Mesendoderm (in vitro differentiated cells): ENCODE measurements around the gene RMDN3.

Experiments
- DNase-seq: peaks from one replicate; pipeline ENCODE4 v3.0.0; 2013
- H2AK5ac ChIP-seq: 2 replicates; pipeline ENCODE4 v1.6.1; 2013; ENCODE audit warnings: low read length, inconsistent platforms
- H2BK120ac ChIP-seq: 2 replicates; pipeline ENCODE4 v1.6.1; 2013; ENCODE audit warnings: low read depth, mild to moderate bottlenecking, low read length, moderate library complexity, mixed read lengths
- H2BK15ac ChIP-seq: replicated peaks from 2 replicates; pipeline ENCODE4 v1.6.1; 2013; ENCODE audit warnings: low read depth, mild to moderate bottlenecking, moderate library complexity
- H2BK5ac ChIP-seq: 2 replicates; pipeline ENCODE4 v1.6.1; 2013; ENCODE audit warnings: low read length, inconsistent platforms
- H3K18ac ChIP-seq: 2 replicates; pipeline ENCODE4 v1.6.1; 2013; ENCODE audit warnings: mild to moderate bottlenecking, low read length, mixed read lengths
- H3K23ac ChIP-seq: one replicate; pipeline ENCODE4 v1.6.1; 2013; ENCODE audit warnings: low read length
- H3K27ac ChIP-seq: 2 replicates; pipeline ENCODE4 v1.5.1; 2013; ENCODE audit warnings: low read depth, mild to moderate bottlenecking, inconsistent platforms, low read length, moderate library complexity
- H3K27me3 ChIP-seq: 2 replicates; pipeline ENCODE4 v1.6.1; 2013; ENCODE audit warnings: low read length, control low read depth, mild to moderate bottlenecking, inconsistent platforms; ENCODE audit not compliant: insufficient read depth, poor library complexity
- H3K36me3 ChIP-seq: 2 replicates; pipeline ENCODE4 v1.6.1; 2013; ENCODE audit warnings: low read length, inconsistent platforms; ENCODE audit not compliant: control insufficient read depth, insufficient read depth
- H3K4ac ChIP-seq: one replicate; pipeline ENCODE4 v1.6.1; 2013; ENCODE audit warnings: low read depth, mild to moderate bottlenecking, low read length, moderate library complexity
- H3K4me1 ChIP-seq: 2 replicates; pipeline ENCODE4 v1.6.1; 2013; ENCODE audit warnings: low read depth, low read length, inconsistent platforms; ENCODE audit not compliant: control insufficient read depth
- H3K4me2 ChIP-seq: 2 replicates; pipeline ENCODE4 v1.6.1; 2013; ENCODE audit warnings: low read length
- H3K4me3 ChIP-seq: 2 replicates; pipeline ENCODE4 v1.5.1; 2013; ENCODE audit warnings: mild to moderate bottlenecking, low read length
- H3K56ac ChIP-seq: one replicate; pipeline ENCODE4 v1.6.1; 2013; ENCODE audit warnings: low read length
- H3K79me1 ChIP-seq: 2 replicates; pipeline ENCODE4 v1.6.1; 2013; ENCODE audit warnings: low read length, inconsistent platforms
- H3K79me2 ChIP-seq: 2 replicates; pipeline ENCODE4 v1.6.1; 2013; ENCODE audit warnings: mild to moderate bottlenecking, low read length; ENCODE audit not compliant: control insufficient read depth, insufficient read depth
- H3K9ac ChIP-seq: 2 replicates; pipeline ENCODE4 v1.6.1; 2013; ENCODE audit warnings: low read length, inconsistent platforms
- H4K5ac ChIP-seq: one replicate; pipeline ENCODE4 v1.6.1; 2013; ENCODE audit warnings: low read length
- H4K8ac ChIP-seq: one replicate; pipeline ENCODE4 v1.6.1; 2013; ENCODE audit warnings: low read depth, mild to moderate bottlenecking, control low read depth, low read length, moderate library complexity
- WGBS: extraction: QIAGEN DNeasy Blood & Tissue Kit; methylation state at CpG from one replicate; pipeline ENCODE4 v1.1.7; 2013; ENCODE audit warnings: low lambda C conversion rate, missing lambda C conversion rate; ENCODE audit not compliant: insufficient coverage; ENCODE audit errors: extremely low coverage; 5-methylcytosine and 5-hydroxymethylcytosine counted together

RMDN3 gene

GRCh38 chr15:40770147-40770721 is 15.2 kb upstream of the RMDN3 start:
- no peak for DNase-seq

GRCh38 chr15:40769274-40770146 is 14.5 kb upstream of the RMDN3 start, which contains the start of gene C15orf62:
Gene C15orf62 (plus strand): TSS chr15:40769980. CDS start chr15:40770496, 516 bp downstream.
- H3K4me2 ChIP-seq, result no peak within 1 kb of the TSS
- H3K23ac ChIP-seq, result no peak within 1 kb of the TSS
- no peak within 1 kb of the TSS for H2BK5ac ChIP-seq
- no peaks in the 10 kb centered on the region for H3K27me3 ChIP-seq
- no peak within 1 kb of the TSS for H3K4ac ChIP-seq
- no peak for DNase-seq
- H3K36me3 ChIP-seq, result no peaks in the 10 kb centered on the region
- H4K5ac ChIP-seq, result no peak within 1 kb of the TSS
- H4K8ac ChIP-seq, result no peak within 1 kb of the TSS
- no peak within 1 kb of the TSS for H2BK15ac ChIP-seq
- H3K9ac ChIP-seq, result no peak within 1 kb of the TSS
- H3K27ac ChIP-seq, result no peak within 1 kb of the TSS
- peaks cover 7% of the 10 kb centered on the region for H3K4me1 ChIP-seq
- H2BK120ac ChIP-seq, result no peak within 1 kb of the TSS
- no peaks in the 10 kb centered on the region for H3K79me1 ChIP-seq
- no peak within 1 kb of the TSS for H3K4me3 ChIP-seq
- H3K56ac ChIP-seq, result no peak within 1 kb of the TSS
- H3K79me2 ChIP-seq, result no peaks in the 10 kb centered on the region
- H2AK5ac ChIP-seq, result no peak within 1 kb of the TSS
- no peak within 1 kb of the TSS for H3K18ac ChIP-seq
- WGBS, result no CpG with 5 or more reads among the region's 28 CpGs

More at GRCh38 chr15:40770147-40770721, 15.2 kb upstream of the RMDN3 start:
- WGBS, result no CpG with 5 or more reads among the region's 17 CpGs
- Histone ChIP-seq H2BK120ac (no peak overlapping the region), H3K79me1 (no peaks in the 10 kb centered on the region), H3K36me3 (no peaks in the 10 kb centered on the region), H2AK5ac (no peak overlapping the region), H3K56ac (no peak overlapping the region), H3K18ac (no peak overlapping the region), H3K23ac (no peak overlapping the region), H3K79me2 (no peaks in the 10 kb centered on the region), H3K4me3 (no peak overlapping the region), H3K4me2 (no peak overlapping the region), H3K4ac (no peak overlapping the region), H2BK5ac (no peak overlapping the region), H3K27me3 (no peaks in the 10 kb centered on the region), H3K9ac (no peak overlapping the region), H4K8ac (no peak overlapping the region), H3K27ac (no peak overlapping the region), H3K4me1 (peaks cover 5% of the 10 kb centered on the region), H4K5ac (no peak overlapping the region), H2BK15ac (no peak overlapping the region)

GRCh38 chr15:40768521-40769273 is 13.6 kb upstream of the RMDN3 start:
- no peak overlapping the region for H3K4me2 ChIP-seq
- no peak overlapping the region for H3K56ac ChIP-seq
- H4K8ac ChIP-seq, result no peak overlapping the region
- no peak for DNase-seq
- H3K36me3 ChIP-seq, result no peaks in the 10 kb centered on the region
- no peak overlapping the region for H3K4me3 ChIP-seq
- H3K4ac ChIP-seq, result no peak overlapping the region
- no peak overlapping the region for H3K27ac ChIP-seq
- H2BK15ac ChIP-seq, result no peak overlapping the region
- H3K23ac ChIP-seq, result no peak overlapping the region
- H3K9ac ChIP-seq, result no peak overlapping the region
- H3K4me1 ChIP-seq, result peaks cover 7% of the 10 kb centered on the region
- no peaks in the 10 kb centered on the region for H3K27me3 ChIP-seq
- no CpG with 5 or more reads among the region's 21 CpGs for WGBS
- H3K79me1 ChIP-seq, result no peaks in the 10 kb centered on the region
- no peak overlapping the region for H4K5ac ChIP-seq
- H2BK5ac ChIP-seq, result no peak overlapping the region
- no peak overlapping the region for H3K18ac ChIP-seq
- H2BK120ac ChIP-seq, result no peak overlapping the region
- no peak overlapping the region for H2AK5ac ChIP-seq
- no peaks in the 10 kb centered on the region for H3K79me2 ChIP-seq

GRCh38 chr15:40767838-40768500 is 12.9 kb upstream of the RMDN3 start:
- Histone ChIP-seq H3K27me3 (no peaks in the 10 kb centered on the region), H3K9ac (no peak overlapping the region), H3K4me3 (no peak overlapping the region), H2BK15ac (no peak overlapping the region), H4K8ac (no peak overlapping the region), H3K27ac (no peak overlapping the region), H4K5ac (no peak overlapping the region), H3K4me2 (no peak overlapping the region), H2AK5ac (no peak overlapping the region), H3K4ac (no peak overlapping the region), H3K23ac (no peak overlapping the region), H3K18ac (no peak overlapping the region), H3K79me1 (no peaks in the 10 kb centered on the region), H3K36me3 (no peaks in the 10 kb centered on the region), H2BK120ac (no peak overlapping the region), H3K56ac (no peak overlapping the region), H2BK5ac (no peak overlapping the region), H3K79me2 (no peaks in the 10 kb centered on the region), H3K4me1 (peaks cover 9% of the 10 kb centered on the region)
- no CpG with 5 or more reads among the region's 29 CpGs for WGBS
- DNase-seq, result no peak

GRCh38 chr15:40766906-40767837 is 12.1 kb upstream of the RMDN3 start:
- Histone ChIP-seq H3K27me3 (no peaks in the 10 kb centered on the region), H4K5ac (no peak overlapping the region), H2AK5ac (no peak overlapping the region), H3K4me1 (peaks cover 9% of the 10 kb centered on the region), H3K79me2 (no peaks in the 10 kb centered on the region), H4K8ac (no peak overlapping the region), H3K36me3 (no peaks in the 10 kb centered on the region), H2BK5ac (no peak overlapping the region), H3K18ac (no peak overlapping the region), H3K4me3 (no peak overlapping the region), H3K4me2 (no peak overlapping the region), H3K27ac (no peak overlapping the region), H3K9ac (no peak overlapping the region), H3K56ac (peak overlapping the region; percentile 56), H2BK15ac (no peak overlapping the region), H3K4ac (no peak overlapping the region), H3K23ac (peak overlapping the region; percentile 39), H3K79me1 (no peaks in the 10 kb centered on the region), H2BK120ac (no peak overlapping the region)
- WGBS, result no CpG with 5 or more reads among the region's 32 CpGs
- DNase-seq, result no peak
